LoVo (cell line): ENCODE results near the gene ZNF30.
A peak's percentile ranks its signal among the peaks of the same experiment; 100 is the strongest.
"Not testable (repeated sequence)": the region's sequence is repeated elsewhere in the genome, so short reads cannot be mapped to it uniquely, and the experiment has no call there.

Experiments
- DNase-seq: peaks from one replicate; pipeline ENCODE4 v3.0.0-alpha.2; 2016; ENCODE audit warnings: low spot score

ZNF30 gene

DNA sequence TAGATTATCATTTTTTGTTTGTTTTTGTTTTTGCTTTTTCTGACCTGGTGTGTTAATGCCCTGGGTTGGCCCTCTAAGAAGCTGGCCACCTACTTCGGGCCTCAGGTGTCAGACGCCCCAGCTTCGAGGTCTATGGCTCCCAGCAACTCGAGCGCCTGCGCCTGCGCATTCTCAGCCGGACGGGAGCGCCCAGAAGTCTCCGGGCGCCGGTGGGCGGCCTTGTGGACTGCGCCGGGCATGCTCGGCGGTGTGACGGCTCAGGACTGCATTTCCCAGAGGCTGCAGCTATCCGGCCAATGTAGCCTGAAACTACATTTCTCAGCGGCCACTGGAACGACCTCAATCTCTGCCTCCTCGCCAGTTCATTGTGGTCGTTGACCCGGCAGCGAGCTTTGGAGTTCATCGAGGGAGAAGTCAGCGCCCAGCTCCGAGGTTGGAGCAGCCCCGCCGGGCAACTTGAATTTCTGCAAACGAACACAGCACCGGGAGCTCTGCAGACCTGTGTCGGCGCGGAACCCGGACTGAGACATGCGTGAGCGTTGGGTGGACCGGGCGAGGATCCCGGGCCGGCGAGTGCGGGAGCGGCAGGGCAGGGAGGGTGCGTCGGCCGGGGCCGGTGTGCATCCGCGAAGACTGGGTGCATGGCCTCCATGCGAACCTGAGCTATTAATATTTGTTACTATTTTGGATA, at the start of gene ZNF30:
TSS of gene ZNF30 (plus strand) at position 219 of the 691 bp plus-strand sequence. CDS start 3,045 bp downstream, outside the sequence.
- peak; percentile 93 for DNase-seq

DNA sequence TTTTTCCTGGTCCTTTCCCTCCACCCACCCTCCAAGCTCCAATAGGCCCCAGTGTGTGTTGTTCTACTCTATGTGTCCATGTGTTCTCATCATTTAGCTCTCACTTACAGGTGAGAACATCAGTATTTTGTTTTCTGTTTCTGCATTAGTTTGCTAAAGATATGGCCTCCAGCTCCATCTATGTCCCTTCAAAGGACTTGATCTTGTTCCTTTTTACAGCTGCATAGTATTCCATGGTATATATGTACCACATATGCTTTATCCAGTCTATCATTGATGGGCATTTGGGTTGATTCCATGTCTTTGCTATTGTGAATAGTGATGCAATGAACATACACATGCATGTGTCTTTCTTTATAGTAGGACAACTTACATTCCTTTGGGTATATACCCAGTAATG, 47.1 kb upstream of the ZNF30 start:
- no peak for DNase-seq

DNA sequence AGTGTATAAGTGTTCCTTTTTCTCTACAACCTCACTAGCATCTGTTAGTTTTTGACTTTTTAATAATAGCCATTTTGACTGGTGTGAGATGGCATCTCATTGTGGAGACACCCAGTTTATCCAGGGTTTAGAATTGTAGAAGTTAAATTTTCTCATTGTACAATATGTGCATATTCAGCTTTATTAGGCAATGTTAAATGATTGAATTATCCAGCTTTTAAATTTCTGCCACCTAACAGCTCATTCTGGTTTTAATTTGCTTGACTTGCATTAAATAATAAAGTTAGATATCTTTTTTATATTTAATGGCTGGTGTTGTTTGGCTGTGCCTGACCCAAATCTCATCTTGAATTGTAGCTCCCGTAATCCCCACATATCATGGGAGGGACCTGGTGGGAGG, 46.7 kb upstream of the ZNF30 start:
- no peak for DNase-seq

DNA sequence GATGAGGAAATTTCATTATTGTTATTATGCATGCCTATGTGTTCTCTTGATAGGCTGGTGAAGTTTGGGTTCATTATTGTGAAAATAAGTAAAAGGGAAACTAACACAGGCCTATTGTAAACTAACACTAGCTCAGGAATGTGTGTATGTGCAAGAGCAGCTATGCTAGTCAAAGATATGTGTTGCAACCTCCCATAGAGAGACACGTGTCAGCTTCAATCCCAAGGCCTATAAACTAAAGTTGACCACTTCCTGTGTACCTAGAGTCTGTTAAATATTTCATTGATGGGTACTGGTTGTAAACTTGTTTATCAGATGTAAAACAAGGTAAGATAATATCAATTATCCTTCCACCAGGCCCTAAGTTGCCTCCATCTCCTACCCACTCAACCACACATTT, 44.7 kb upstream of the ZNF30 start:
- no peak for DNase-seq

DNA sequence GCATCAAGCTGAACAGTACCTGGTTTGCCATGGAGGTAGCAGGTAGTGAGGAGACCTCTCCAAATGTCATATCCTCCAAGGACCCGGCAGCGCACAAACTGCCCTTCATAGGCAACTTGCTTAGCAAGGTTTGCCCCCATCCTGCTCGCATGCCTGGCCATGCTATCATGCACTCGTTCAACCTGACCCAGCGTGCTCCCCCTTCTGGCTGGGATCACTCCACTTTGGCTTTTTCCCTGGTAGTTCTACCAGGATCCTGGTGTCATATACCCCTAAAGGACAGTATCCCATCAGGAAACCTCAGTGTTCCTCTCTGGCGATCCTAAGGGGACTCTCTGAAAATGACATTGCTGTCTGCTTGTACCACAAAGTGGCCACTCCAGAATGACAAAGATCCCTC, 38.6 kb upstream of the ZNF30 start:
- no peak for DNase-seq

DNA sequence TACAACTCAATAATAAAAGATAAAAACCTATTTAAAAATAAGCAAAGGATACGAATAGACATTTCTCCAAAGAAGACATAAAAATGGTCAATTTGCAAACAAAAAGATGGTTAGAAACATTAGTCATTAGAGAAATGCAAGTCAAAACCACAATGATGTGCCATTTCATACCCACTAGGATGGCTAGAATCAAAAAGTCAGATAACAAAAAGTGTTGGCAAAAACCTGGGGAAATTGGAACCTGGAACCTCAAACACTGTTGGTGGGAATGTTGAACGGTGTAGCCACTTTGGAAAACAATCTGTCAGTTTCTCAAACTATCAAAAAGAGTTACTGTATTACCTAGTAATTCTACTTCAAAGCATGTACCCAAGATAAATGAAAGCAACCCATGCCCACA, 26.5 kb upstream of the ZNF30 start:
- DNase-seq, result no peak

DNA sequence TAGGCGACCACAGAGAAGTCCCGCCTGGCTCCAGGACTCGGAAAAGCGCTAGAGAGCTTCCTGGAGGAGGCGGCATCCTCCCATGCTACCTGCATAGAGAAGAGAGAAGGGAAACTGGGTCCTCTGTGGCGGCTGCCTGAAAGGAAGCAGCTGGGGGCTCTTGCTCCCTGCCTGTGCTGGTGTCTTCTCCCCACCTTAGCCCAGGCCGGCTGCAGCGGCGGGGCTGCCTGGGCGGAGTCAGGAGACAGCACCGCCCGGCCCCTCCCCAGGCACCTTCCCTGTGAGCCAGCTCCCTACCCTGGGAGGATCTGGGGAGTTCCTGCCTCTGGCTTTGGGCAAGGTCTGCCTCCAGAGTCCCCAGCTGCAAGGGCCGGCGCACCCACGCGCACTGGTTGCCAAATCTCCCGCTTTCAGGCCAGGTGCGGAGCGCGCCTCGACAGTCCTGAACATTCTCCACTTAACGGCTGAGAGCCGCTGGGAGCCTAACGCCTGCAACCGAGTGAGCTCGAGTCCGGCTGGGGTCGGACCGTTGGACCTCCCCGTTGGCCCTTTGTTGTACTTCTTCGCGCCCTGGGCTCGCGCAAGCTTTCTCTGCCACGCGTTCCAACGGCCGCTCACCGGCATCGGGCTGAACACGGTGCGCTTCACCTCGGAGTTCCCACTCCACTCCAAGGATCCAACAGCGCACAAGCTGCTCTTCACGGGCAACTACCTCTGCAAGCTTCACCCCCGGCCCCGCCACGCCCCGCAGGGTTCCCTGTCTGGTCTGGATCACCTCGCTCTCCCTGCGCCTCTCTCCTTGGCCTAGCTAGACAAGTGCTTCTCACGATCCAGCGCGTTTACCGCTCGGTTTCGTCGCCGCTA, 21.8 kb upstream of the ZNF30 start:
- no peak for DNase-seq

DNA sequence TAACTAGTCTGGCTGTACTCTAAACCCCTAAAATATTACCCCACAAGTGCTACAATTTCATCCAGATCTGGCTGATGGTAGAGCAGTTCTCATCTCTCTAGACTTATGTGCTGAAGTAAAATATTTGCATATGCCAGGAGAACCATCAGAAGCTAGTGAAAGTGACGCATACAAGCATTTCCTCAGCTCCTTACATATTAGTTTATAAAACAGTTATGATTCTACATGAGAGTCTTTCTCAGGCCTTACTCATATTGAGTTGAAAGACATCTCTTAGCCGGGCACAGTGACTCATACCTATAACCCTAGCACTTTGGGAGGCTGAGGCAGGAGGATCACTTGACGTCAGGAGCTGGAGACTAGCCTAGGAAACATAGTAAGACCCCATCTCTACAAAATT, 15.9 kb upstream of the ZNF30 start:
- no peak for DNase-seq

DNA sequence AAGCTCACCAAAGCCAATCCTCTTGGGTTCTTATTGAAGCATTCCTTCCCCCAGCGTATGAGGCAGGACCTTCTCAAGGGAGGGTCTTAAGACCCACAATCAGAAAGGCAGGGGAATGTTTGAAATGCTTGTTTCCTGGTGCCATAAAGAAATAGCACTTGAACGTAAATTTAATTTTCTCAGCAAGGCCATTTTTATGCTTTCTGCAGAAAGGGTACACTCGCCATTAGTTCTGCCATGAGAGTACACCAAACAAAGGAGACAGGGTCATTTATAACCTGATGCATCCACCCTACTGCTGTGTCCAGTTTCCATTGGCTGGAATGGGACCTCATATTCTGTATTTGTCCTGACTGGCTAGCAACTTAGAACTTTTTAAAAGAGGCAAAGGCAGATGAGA, 9.6 kb upstream of the ZNF30 start:
- DNase-seq, result not testable (repeated sequence)

DNA sequence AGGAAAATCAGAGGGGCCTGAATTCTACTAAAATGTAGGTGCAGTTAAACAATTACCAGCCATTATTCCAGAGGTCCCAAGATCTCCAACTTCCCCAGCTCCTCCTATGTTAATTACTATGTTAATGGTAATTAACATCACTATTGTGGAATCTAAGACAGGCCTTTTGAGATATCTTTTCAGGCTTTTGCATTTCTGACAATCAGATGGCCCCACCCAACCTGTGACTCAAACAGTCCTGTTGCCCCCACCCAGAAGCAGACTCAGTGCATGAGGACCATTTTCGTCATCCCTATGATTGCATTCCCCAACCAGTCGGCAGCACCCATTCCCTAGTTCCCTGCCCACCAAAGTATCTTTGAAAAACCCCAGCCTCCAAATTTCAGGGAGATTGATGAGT, 8.5 kb upstream of the ZNF30 start:
- no peak for DNase-seq

DNA sequence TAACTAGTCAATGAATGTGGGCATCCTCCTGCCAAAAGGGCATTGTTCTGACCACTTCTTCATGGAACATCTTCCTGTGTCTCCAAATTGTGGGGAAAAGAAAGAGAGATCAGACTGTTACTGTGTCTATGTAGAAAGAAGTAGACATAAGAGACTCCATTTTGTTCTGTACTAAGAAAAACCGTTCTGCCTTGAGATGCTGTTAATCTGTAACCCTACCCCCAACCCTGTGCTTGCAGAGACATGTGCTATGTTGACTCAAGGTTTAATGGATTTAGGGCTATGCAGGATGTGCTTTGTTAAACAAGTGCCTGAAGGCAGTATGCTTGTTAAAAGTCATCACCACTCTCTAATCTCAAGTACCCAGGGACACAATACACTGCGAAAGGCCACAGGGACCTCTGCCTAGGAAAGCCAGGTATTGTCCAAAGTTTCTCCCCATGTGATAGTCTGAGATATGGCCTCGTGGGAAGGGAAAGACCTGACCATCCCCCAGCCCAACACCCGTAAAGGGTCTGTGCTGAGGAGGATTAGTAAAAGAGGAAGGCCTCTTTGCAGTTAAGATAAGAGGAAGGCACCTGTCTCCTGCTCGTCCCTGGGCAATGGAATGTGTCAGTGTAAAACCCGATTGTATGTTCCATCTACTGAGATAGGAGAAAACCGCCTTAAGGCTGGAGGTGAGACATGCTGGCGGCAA, 6.5 kb upstream of the ZNF30 start:
- not testable (repeated sequence) for DNase-seq

DNA sequence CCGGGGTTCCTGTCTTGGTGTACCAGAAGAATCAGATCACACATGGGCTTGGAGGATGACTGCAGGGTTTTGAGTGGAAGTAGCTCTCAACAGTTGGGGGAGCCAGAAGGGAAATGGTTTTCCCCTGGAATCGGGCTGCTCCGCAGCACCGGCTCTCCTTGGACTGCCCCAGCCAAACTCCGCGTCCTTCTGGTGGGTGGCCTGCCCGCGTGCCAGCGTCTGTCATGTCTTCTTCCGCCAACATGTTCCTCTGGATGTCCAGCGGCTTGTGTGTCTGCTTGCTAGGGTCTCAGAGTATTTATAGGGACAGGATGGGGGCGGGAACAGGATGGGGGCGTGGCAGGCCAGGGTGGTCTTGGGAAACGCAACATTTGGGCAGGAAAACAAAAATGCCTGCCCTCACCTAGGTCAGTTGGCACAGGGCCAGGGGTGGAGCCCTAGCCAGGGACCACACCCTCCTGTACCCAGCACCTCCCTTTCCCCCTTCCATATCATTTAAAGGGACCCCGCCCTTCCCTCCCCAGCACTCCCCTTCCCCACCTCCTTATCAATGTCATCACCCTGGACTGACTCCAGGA, 1.3 kb upstream of the ZNF30 start:
- DNase-seq, result no peak

DNA sequence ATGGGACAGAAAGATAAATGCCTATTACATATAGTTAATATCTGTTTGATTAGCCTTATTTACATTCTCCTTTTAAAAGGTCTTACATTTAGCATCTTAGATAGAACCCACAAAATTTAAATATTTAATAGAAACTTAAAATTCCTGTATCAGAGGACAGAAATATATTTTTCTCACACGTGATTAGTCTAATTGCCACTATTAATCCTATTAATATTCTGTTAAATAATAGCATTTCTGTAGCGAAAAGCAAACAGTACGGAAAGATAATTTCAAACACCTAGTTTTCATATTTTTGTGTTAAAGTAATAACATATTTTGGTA, 380 bp upstream of the ZNF30 start:
- DNase-seq, result no peak

DNA sequence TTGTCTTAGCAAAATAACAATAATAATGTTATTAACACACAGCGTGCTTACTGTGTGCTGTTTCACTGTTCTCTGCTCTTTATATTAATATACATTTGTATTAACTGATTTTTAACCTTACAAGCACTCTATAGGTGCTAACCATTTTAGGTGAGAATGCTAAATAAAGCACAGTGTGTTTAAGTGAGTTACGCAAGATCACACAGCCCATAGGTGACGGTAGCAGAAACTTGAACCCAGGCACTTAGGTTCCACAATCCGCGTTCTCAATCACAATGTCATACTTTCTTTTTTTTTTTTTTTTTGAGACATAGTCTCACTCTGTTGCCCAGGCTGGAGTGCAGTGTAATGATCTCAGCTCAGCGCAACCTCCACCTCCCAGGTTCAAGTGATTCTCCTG, 5.8 kb downstream of the ZNF30 start:
- DNase-seq, result no peak

DNA sequence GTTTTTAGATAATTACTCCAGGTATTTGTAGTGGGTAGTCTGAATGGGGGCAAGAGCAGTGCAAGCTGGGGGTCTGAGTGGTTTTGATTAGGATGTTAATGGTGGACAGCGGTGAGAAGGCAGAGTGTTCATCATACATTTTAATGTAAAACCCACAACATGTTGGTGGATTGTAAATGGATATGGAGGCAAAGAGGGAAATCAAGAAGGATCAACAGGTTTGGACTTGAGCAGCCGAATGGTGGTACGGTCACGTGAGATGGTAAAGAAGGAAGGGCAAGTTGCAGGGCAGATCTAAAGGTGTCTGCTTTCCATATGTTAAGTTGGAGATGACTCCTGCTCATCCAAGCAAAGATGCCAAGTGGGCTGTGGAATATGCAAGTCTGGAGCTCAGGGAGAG, 9.5 kb downstream of the ZNF30 start:
- DNase-seq, result no peak

DNA sequence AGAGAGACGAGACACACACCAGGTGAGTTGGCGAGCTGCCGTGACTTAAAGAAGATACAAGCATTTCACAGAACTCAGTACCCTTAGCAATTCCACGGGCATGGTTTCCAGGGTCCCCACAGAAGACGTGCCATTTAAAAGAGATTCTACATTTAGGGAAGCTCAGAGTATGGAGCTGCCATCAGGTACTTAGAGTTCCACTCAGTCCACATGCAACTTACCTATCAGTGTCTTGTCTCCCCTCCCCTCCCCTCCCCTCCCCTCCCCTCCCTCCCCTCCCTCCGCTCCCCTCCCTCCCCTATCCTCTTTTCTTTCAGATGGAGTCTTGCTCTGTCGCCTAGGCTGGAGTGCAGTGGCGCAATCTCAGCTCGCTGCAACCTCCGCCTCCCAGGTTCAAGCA, 12.2 kb downstream of the ZNF30 start:
- no peak for DNase-seq

DNA sequence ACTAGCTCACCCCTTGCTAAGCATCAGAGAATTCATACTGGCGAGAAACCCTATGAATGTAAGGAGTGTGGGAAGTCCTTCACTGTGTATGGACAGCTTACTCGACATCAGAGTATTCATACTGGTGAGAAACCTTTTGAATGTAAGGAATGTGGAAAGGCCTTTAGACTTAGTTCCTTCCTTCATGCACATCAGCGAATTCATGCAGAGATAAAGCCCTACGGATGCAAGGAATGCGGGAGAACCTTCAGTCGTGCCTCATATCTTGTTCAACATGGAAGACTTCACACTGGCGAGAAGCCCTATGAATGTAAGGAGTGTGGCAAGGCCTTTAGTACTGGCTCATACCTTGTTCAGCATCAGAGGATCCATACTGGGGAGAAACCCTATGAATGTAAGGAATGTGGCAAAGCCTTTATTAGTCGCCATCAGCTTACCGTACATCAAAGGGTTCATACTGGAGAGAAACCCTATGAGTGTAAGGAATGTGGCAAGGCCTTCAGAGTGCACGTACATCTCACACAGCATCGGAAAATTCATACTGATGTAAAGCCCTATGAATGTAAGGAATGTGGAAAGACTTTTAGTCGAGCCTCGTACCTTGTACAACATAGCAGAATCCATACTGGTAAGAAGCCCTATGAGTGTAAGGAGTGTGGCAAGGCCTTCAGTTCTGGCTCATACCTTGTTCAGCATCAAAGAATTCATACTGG, 17.3 kb downstream of the ZNF30 start:
- DNase-seq, result no peak

DNA sequence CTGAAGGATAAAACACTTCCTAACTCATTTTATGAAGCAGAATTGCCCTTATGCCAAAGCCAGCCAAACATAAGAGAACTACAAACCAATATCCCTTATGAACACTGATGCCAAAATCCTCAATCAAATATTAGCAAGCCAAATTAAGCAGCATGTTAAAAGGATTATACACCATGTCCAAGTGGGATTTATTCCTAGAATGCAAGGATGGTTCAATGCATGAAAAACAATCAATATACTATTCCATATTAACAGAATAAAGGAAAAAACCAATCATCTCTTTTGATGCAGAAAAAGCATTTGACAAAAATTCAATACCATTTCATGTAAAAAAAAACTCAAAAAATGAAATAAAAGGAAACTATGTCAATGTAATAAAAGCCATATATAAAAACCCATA, 26.4 kb downstream of the ZNF30 start:
- no peak for DNase-seq

DNA sequence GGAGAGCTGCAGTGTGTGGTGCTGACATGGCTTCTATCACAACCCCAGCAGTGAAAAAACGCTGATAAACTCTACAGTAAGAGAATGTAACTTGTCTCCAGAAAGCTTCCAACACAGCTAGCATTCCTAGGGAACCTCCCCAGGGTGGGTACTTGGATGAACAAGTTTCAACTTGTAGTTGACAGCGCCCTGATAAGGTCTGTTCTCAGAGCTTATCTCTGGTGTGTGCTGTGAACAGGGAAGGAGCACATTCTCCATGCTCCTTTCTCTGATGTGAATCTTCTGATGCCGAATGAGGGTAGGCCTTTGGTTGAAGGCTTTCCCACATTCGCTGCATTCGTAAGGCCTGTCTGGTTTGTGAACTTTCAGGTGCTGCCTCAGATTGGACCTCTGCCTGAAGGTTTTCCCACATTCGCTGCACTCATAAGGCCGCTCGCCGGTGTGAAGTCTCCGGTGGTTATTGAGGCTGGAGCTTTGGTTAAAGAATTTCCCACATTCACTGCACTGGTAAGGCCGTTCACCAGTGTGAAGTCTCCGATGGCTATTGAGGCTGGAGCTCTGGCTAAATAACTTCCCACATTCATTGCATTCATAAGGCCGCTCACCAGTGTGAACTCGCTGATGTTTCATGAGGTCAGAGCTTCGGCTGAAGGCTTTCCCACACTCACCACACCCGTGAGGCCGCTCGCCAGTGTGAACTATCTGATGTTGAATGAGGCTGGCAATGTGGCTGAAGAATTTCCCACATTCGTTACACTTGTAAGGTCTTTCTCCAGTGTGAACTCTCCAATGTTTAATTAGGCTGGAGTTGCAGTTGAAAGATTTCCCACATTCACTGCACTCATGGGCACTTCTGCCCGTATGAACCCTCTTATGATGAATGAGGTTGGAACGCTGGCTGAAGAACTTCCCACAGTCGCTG, 31.4 kb downstream of the ZNF30 start:
- DNase-seq, result no peak

DNA sequence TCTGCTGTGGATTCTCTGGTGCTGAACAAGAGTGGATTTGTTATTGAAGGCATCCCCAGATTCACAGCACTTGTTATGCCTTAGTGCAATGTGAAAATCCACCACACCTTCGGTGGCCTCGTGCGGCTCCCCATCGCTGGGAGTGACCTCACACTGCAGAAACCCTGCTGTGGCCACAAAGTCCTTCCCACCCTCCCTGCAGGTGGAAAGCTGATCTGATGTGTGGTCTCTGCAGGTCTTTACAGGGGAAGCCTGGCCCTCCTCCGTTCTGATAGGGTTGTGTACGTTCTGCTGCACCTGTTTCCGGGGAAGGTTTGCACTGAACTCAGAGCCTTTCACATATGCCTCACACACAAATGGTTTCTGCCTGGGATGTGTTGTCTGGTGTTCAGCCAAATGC, 32.3 kb downstream of the ZNF30 start:
- DNase-seq, result no peak
